Chondrocyte (in vitro differentiated cells): Measurements from ENCODE around the gene SERGEF. TPM values are rescaled to one million over a fixed set of nuclear protein-coding genes. Genes with fewer than 3 reads are reported as not detected.
A peak's percentile ranks its signal among the peaks of the same experiment; 100 is the strongest.
"Not testable (repeated sequence)": the region's sequence is repeated elsewhere in the genome, so short reads cannot be mapped to it uniquely, and the experiment has no call there.

Experiments
- DNase-seq: peaks from one replicate; pipeline ENCODE4 v3.0.0; 2021; ENCODE audit warnings: mixed read lengths, low spot score
- H3K27ac Mint-ChIP-seq: one replicate; pipeline ENCODE4 v1.8.0; 2021; ENCODE audit warnings: mild to moderate bottlenecking, moderate library complexity, mixed read lengths; ENCODE audit not compliant: unreplicated experiment
- H3K27me3 Mint-ChIP-seq: 2 replicates; pipeline ENCODE4 v1.8.0; 2021; ENCODE audit warnings: low read depth, mixed read lengths
- H3K36me3 Mint-ChIP-seq: 2 replicates; pipeline ENCODE4 v1.8.0; 2021; ENCODE audit warnings: low read depth, mixed read lengths
- H3K4me1 Mint-ChIP-seq: 2 replicates; pipeline ENCODE4 v1.8.0; 2021; ENCODE audit warnings: low read depth, mild to moderate bottlenecking, mixed read lengths
- H3K4me3 Mint-ChIP-seq: one replicate; pipeline ENCODE4 v1.8.0; 2021; ENCODE audit warnings: mild to moderate bottlenecking, moderate library complexity, mixed read lengths; ENCODE audit not compliant: unreplicated experiment
- H3K9me3 Mint-ChIP-seq: 2 replicates; pipeline ENCODE4 v1.8.0; 2021; ENCODE audit warnings: low read depth, mixed read lengths
- total RNA-seq: library from RNA; stranded (reverse); gene quantifications from 3 replicates; pipeline ENCODE4 v1.2.1, GENCODE V29; 2021
- TF ChIP-seq, protein P1 (sequence below): fragments of 200-600 bp; sonication (generic); IDR thresholded peaks from 2 replicates; pipeline ENCODE4 v1.5.0; 2021; ENCODE audit warnings: antibody characterized with exemption, mild to moderate bottlenecking, moderate library complexity

The SERGEF gene
- total RNA-seq, 1 donor from 2014 or later = 37.6 TPM

DNA sequence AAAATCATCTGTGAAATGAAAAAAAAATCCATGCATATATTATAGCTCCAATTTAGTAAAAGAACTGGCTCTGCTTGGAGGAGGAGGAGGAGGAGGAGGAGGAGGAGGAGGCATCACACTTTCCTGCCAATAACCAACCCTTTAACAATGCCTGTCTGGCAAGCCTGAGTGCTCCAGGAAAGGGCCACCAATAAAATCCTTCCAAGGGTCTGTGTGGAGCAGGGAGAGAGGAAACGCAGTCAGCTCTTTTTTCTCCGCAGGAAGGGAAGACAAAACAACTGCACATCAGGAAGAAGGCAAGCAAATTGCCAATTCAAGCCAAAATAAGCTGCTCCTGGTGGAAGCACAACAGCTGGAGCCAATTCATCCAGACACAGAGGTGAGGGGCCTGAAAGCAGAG lies 139.3 kb downstream of the SERGEF start:
- no peak for DNase-seq
- Mint-ChIP-seq H3K4me3 (no peak overlapping the region), H3K27me3 (no peaks in the 10 kb centered on the region), H3K9me3 (peaks cover 8% of the 10 kb centered on the region), H3K4me1 (no peaks in the 10 kb centered on the region), H3K27ac (no peak overlapping the region), H3K36me3 (peaks cover 6% of the 10 kb centered on the region)
- TF ChIP-seq, protein P1, sequence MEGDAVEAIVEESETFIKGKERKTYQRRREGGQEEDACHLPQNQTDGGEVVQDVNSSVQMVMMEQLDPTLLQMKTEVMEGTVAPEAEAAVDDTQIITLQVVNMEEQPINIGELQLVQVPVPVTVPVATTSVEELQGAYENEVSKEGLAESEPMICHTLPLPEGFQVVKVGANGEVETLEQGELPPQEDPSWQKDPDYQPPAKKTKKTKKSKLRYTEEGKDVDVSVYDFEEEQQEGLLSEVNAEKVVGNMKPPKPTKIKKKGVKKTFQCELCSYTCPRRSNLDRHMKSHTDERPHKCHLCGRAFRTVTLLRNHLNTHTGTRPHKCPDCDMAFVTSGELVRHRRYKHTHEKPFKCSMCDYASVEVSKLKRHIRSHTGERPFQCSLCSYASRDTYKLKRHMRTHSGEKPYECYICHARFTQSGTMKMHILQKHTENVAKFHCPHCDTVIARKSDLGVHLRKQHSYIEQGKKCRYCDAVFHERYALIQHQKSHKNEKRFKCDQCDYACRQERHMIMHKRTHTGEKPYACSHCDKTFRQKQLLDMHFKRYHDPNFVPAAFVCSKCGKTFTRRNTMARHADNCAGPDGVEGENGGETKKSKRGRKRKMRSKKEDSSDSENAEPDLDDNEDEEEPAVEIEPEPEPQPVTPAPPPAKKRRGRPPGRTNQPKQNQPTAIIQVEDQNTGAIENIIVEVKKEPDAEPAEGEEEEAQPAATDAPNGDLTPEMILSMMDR = no peak

DNA sequence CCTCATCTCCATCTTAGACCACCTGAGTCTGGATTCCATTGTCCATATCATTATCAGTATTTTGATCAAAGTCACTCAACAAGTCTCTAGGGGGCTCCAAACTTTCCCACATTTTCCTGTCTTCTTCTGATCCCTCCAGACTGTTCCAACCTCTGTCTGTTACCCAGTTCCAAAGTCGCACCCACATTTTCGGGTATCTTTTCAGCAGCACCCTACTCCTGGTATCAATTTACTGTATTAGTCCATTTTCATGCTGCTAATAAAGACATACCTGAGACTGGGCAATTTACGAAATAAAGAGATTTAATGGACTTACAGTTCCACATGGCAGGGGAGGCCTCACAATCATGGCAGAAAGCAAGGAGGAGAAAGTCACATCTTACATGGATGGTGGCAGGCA lies 144.4 kb downstream of the SERGEF start:
- not testable (repeated sequence) for H3K27me3 Mint-ChIP-seq, H3K4me1 Mint-ChIP-seq, H3K4me3 Mint-ChIP-seq, H3K27ac Mint-ChIP-seq, DNase-seq
- H3K36me3 Mint-ChIP-seq = peaks cover 12% of the 10 kb centered on the region
- peaks cover 15% of the 10 kb centered on the region for H3K9me3 Mint-ChIP-seq

- Mint-ChIP-seq H3K4me1 (peaks cover 3% of the 10 kb centered on the region), H3K27me3 (no peaks in the 10 kb centered on the region), H3K36me3 (peaks cover 14% of the 10 kb centered on the region), H3K27ac (no peak overlapping the region), H3K9me3 (peaks cover 15% of the 10 kb centered on the region), H3K4me3 (no peak overlapping the region)
- no peak for DNase-seq
- TF ChIP-seq, protein P1 = no peak
Measured at GRCh38 chr11:17867341-17867740, 145.5 kb downstream of the SERGEF start.

- Mint-ChIP-seq H3K27ac (no peak overlapping the region), H3K27me3 (no peaks in the 10 kb centered on the region), H3K4me3 (no peak overlapping the region), H3K9me3 (peaks cover 15% of the 10 kb centered on the region), H3K36me3 (peaks cover 17% of the 10 kb centered on the region), H3K4me1 (peaks cover 3% of the 10 kb centered on the region)
- TF ChIP-seq, protein P1 = no peak
- DNase-seq = no peak
Measured at GRCh38 chr11:17865765-17866428, 146.9 kb downstream of the SERGEF start.

DNA sequence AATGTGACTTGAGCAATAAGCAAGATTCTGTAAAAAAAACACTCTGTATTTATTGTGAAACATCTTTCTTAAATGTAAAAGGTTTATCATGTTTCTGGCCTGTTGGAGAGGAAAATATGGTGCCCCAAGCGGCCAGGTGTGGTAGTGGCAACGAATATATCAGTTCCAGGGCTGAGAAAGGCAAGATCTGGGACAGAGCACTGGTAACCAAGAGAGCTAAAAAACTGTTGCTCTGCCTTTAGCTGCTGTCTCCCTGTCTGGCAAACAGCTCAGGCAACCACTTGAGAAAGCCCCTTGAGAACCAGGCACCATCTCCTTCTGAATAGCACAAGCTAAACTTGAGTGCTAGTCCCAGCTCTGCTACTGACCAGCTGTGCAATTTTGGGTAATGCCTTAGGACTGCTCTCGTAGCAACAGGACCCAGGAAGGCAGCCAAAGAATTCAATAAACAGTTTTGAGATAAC lies 148.3 kb downstream of the SERGEF start:
- no peak for DNase-seq
- no peak overlapping the region for H3K27ac Mint-ChIP-seq
- peaks cover 3% of the 10 kb centered on the region for H3K4me1 Mint-ChIP-seq
- no peak overlapping the region for H3K4me3 Mint-ChIP-seq
- H3K27me3 Mint-ChIP-seq = no peaks in the 10 kb centered on the region
- TF ChIP-seq, protein P1 = peak; percentile 69
- H3K36me3 Mint-ChIP-seq = peaks cover 24% of the 10 kb centered on the region
- H3K9me3 Mint-ChIP-seq = peaks cover 17% of the 10 kb centered on the region
